ENCODE results near the gene SGPP2. TPM values are rescaled to one million over a fixed set of nuclear protein-coding genes. Genes with fewer than 3 reads are reported as not detected.

The SGPP2 gene
- total and polyA plus RNA-seq, 2 experiments from 2014 or later: 0.08 TPM; not detected in 1

DNA sequence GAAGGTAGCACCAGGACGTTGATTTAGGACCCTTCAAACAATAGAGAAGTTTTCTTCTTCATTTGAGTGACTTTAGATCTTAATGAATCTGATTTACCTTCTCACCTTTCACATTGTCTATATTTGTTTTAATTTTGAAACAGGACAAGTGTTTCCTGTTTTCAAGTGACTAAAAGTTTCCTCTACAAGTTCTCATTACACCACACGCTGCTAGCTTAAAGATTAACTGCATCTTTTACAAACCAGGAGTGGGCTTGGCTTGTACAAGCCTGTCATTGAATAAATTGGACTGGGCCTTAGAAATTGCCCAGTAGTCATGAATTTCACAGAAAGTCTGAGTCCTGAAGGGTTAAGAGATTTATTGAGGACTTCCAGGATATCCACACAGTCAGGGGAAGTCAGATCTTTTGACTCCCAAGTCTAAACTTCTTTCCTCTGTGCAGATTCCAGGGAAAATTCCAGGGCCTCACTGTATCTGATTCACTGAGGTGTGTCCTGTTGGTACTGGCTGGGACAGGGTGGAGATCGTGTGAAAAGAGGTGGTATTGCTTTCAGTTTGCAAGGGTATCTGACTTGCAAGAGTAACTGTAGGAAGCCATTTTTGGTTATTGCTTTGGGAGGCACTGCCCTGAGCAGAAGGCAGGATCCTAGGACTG is 3.4 kb downstream of the SGPP2 start:
- DNase-seq (ENCODE audit: low spot score) (no peak), ATAC-seq (no peak)
- Histone ChIP-seq H3K9me2 (ENCODE audit: insufficient read depth) (no peaks in the 10 kb centered on the region), H3K27me3 (ENCODE audit: insufficient read depth) (peaks cover 99% of the 10 kb centered on the region), H3K79me2 (replicated peaks; ENCODE audit: insufficient read depth) (no peaks in the 10 kb centered on the region), H3K4me3 (no peak overlapping the region), H4K20me1 (replicated peaks; ENCODE audit: insufficient read depth) (peaks cover 15% of the 10 kb centered on the region), H3K4me1 (ENCODE audit: insufficient read depth) (peaks cover 11% of the 10 kb centered on the region; the same call in 1 of the 2 replicates), H3K27ac (ENCODE audit: low read depth) (no peak overlapping the region), H3K4me2 (no peak overlapping the region), H2AFZ (no peak overlapping the region), H3K36me3 (ENCODE audit: insufficient read depth) (no peaks in the 10 kb centered on the region), H3F3A (replicated peaks; ENCODE audit: low read depth) (no peaks in the 10 kb centered on the region)
- TF ChIP-seq POLR2AphosphoS5 (IDR thresholded peaks at IDR 0.05; ENCODE audit: low read depth) (no peak), EZH2 (IDR thresholded peaks at IDR 0.05; ENCODE audit: low read depth, unreplicated experiment) (peak; percentile 22)
- H3K9me3 Mint-ChIP-seq: no peaks in the 10 kb centered on the region
- peaks cover 17% of the 10 kb centered on the region; the same call in 2 of the 3 replicates for H3K4me1 Mint-ChIP-seq
- H3K27ac Mint-ChIP-seq: no peak overlapping the region
- H3K36me3 Mint-ChIP-seq (ENCODE audit: low read depth): no peaks in the 10 kb centered on the region
- H3K4me3 Mint-ChIP-seq: no peak overlapping the region
- H3K27me3 Mint-ChIP-seq (ENCODE audit: insufficient read depth, low read depth, poor library complexity): peaks cover 70% of the 10 kb centered on the region

DNA sequence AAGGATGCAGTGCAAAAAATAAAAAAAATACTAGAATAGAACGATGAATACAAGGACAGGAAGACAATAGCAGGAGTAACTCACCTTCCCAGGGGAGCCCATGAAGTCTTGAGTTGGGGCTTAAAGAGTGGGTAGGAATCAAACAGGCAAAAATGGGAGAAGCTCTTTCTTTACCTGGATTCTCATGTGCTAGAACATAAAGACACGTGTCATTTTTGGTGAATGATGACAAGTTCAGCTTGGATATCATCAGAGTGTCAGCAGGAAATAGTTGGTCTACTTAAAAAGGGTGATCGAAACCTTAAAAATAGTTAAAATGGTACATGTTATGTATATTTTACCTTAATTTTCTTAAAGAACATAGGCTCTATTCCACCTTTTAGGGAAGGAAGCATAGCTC is 5.7 kb downstream of the SGPP2 start:
- H3K27me3 ChIP-seq (ENCODE audit: insufficient read depth): peaks cover 97% of the 10 kb centered on the region
- peaks cover 62% of the 10 kb centered on the region for H3K27me3 Mint-ChIP-seq (ENCODE audit: insufficient read depth, low read depth, poor library complexity)
- no peak for TF ChIP-seq NANOG (IDR thresholded peaks at IDR 0.05; ENCODE audit: borderline replicate concordance)
- no peak for TF ChIP-seq ZNF114 (CRISPR knock-in tag; IDR thresholded peaks at IDR 0.05)
- TF ChIP-seq STAT1 (IDR thresholded peaks at IDR 0.05; ENCODE audit: unreplicated experiment): no peak
- no peak for TF ChIP-seq EZH2 (IDR thresholded peaks at IDR 0.05; ENCODE audit: low read depth, unreplicated experiment)
- TF ChIP-seq, protein P1, sequence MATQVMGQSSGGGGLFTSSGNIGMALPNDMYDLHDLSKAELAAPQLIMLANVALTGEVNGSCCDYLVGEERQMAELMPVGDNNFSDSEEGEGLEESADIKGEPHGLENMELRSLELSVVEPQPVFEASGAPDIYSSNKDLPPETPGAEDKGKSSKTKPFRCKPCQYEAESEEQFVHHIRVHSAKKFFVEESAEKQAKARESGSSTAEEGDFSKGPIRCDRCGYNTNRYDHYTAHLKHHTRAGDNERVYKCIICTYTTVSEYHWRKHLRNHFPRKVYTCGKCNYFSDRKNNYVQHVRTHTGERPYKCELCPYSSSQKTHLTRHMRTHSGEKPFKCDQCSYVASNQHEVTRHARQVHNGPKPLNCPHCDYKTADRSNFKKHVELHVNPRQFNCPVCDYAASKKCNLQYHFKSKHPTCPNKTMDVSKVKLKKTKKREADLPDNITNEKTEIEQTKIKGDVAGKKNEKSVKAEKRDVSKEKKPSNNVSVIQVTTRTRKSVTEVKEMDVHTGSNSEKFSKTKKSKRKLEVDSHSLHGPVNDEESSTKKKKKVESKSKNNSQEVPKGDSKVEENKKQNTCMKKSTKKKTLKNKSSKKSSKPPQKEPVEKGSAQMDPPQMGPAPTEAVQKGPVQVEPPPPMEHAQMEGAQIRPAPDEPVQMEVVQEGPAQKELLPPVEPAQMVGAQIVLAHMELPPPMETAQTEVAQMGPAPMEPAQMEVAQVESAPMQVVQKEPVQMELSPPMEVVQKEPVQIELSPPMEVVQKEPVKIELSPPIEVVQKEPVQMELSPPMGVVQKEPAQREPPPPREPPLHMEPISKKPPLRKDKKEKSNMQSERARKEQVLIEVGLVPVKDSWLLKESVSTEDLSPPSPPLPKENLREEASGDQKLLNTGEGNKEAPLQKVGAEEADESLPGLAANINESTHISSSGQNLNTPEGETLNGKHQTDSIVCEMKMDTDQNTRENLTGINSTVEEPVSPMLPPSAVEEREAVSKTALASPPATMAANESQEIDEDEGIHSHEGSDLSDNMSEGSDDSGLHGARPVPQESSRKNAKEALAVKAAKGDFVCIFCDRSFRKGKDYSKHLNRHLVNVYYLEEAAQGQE (IDR thresholded peaks at IDR 0.05; ENCODE audit: unreplicated experiment): no peak
- TF ChIP-seq CREB1 (CRISPR knock-in tag; IDR thresholded peaks at IDR 0.05; ENCODE audit: low read depth): no peak
- TF ChIP-seq EZH2phosphoT487 (IDR thresholded peaks at IDR 0.05; ENCODE audit: unreplicated experiment): no peak
- TF ChIP-seq, protein P2, sequence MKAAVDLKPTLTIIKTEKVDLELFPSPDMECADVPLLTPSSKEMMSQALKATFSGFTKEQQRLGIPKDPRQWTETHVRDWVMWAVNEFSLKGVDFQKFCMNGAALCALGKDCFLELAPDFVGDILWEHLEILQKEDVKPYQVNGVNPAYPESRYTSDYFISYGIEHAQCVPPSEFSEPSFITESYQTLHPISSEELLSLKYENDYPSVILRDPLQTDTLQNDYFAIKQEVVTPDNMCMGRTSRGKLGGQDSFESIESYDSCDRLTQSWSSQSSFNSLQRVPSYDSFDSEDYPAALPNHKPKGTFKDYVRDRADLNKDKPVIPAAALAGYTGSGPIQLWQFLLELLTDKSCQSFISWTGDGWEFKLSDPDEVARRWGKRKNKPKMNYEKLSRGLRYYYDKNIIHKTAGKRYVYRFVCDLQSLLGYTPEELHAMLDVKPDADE (IDR thresholded peaks at IDR 0.05): no peak
- TF ChIP-seq POLR2AphosphoS5 (IDR thresholded peaks at IDR 0.05; ENCODE audit: low read depth): no peak
- TF ChIP-seq, protein P3, sequence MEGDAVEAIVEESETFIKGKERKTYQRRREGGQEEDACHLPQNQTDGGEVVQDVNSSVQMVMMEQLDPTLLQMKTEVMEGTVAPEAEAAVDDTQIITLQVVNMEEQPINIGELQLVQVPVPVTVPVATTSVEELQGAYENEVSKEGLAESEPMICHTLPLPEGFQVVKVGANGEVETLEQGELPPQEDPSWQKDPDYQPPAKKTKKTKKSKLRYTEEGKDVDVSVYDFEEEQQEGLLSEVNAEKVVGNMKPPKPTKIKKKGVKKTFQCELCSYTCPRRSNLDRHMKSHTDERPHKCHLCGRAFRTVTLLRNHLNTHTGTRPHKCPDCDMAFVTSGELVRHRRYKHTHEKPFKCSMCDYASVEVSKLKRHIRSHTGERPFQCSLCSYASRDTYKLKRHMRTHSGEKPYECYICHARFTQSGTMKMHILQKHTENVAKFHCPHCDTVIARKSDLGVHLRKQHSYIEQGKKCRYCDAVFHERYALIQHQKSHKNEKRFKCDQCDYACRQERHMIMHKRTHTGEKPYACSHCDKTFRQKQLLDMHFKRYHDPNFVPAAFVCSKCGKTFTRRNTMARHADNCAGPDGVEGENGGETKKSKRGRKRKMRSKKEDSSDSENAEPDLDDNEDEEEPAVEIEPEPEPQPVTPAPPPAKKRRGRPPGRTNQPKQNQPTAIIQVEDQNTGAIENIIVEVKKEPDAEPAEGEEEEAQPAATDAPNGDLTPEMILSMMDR (conservative IDR thresholded peaks at IDR 0.05; ENCODE audit: low read depth in 2 of 2): no peak

More for the DNA sequence above, 5.7 kb downstream of the SGPP2 start:
- no peaks in the 10 kb centered on the region for H3K9me2 ChIP-seq (ENCODE audit: insufficient read depth)
- H3K4me2 ChIP-seq: no peak overlapping the region
- Mint-ChIP-seq H3K4me3 (no peak overlapping the region), H3K36me3 (ENCODE audit: low read depth) (no peaks in the 10 kb centered on the region), H3K4me1 (peaks cover 14% of the 10 kb centered on the region; the same call in 2 of the 3 replicates), H3K27ac (no peak overlapping the region), H3K9me3 (no peaks in the 10 kb centered on the region)
- ATAC-seq (no peak), DNase-seq (ENCODE audit: low spot score) (no peak)
- no peak overlapping the region for H3K27ac ChIP-seq (ENCODE audit: low read depth)
- H3K79me2 ChIP-seq (replicated peaks; ENCODE audit: insufficient read depth): no peaks in the 10 kb centered on the region
- no peaks in the 10 kb centered on the region for H3F3A ChIP-seq (replicated peaks; ENCODE audit: low read depth)
- no peaks in the 10 kb centered on the region for H3K36me3 ChIP-seq (ENCODE audit: insufficient read depth)
- H3K4me3 ChIP-seq: no peak overlapping the region
- no peak overlapping the region for H2AFZ ChIP-seq
- H3K4me1 ChIP-seq (ENCODE audit: insufficient read depth): peaks cover 10% of the 10 kb centered on the region; the same call in 1 of the 2 replicates
- H4K20me1 ChIP-seq (replicated peaks; ENCODE audit: insufficient read depth): peaks cover 15% of the 10 kb centered on the region
